ENCODE results near the gene TMEM190. TPM values are rescaled to one million over a fixed set of nuclear protein-coding genes. Genes with fewer than 3 reads are reported as not detected.

The TMEM190 gene
- total and polyA plus RNA-seq, 10 donors, result 0.20 TPM; not detected in 9

GRCh38 chr19:55382522-55383054, 6.0 kb downstream of the TMEM190 start:
- WGBS, 5 donors, result 83 to 96% (median 92%) methylated on average over 3 of the region's 3 CpGs
- Histone ChIP-seq H3K9me3 (no peaks in the 10 kb centered on the region), H3K4me3 (no peak overlapping the region), H3K27me3 (replicated peaks in 1 of 7) (peaks cover 0 to 5% (median 3%) of the 10 kb centered on the region in 7 donors), H3K36me3 (peaks cover 0 to 11% (median 8%) of the 10 kb centered on the region in 6 donors), H3K4me1 (peaks cover 24 to 40% (median 33%) of the 10 kb centered on the region in 6 donors), H3K27ac (peak overlapping the region in 1 of 8 donors; percentile 92)
- TF ChIP-seq CTCF (IDR thresholded peaks at IDR 0.05 in 8 of 11, conservative IDR thresholded peaks at IDR 0.05 in 3 of 11), result no peak
- no peak for TF ChIP-seq POLR2A (IDR thresholded peaks at IDR 0.05)
- no peak for TF ChIP-seq POLR2AphosphoS5 (IDR thresholded peaks at IDR 0.05)
- intact Hi-C loops (cut with DNase I; ENCODE audit: low total_unique reads), result no loop called here
- DNase-seq, result no peak

- DNase-seq, result peak; percentile 89
- peaks cover under 1 to 20% (median 17%) of the 10 kb centered on the region in 6 donors for H3K36me3 ChIP-seq
- H3K4me1 ChIP-seq, result peaks cover 33 to 49% (median 42%) of the 10 kb centered on the region in 6 donors
- H3K4me3 ChIP-seq, result peak overlapping the region; percentile 33 to 95 (median 80)
- H3K27me3 ChIP-seq (replicated peaks in 1 of 7), result no peaks in the 10 kb centered on the region
- intact Hi-C loops (cut with DNase I; ENCODE audit: low total_unique reads), result no loop called here
- peak; percentile 35 to 69 (median 64) for TF ChIP-seq POLR2AphosphoS5 (IDR thresholded peaks at IDR 0.05)
- TF ChIP-seq CTCF (IDR thresholded peaks at IDR 0.05 in 8 of 11, conservative IDR thresholded peaks at IDR 0.05 in 3 of 11), result peak in 4 of 11 experiments; percentile 21 to 48 (median 35)
- no peak for TF ChIP-seq POLR2A (IDR thresholded peaks at IDR 0.05)
- H3K9me3 ChIP-seq, result no peaks in the 10 kb centered on the region
- peak overlapping the region; percentile 88 to 96 (median 93) for H3K27ac ChIP-seq
- WGBS, 5 donors, result 2 to 7% (median 4%) methylated on average over 41 to 88 of the region's 88 CpGs
Measured at GRCh38 chr19:55383279-55384130, 6.9 kb downstream of the TMEM190 start.

GRCh38 chr19:55384131-55384919, 7.7 kb downstream of the TMEM190 start, which contains the start of gene TMEM238:
TMEM238 (minus strand) TSS chr19:55384292; CDS start chr19:55384259, 33 bp downstream.
- Histone ChIP-seq H3K9me3 (no peaks in the 10 kb centered on the region), H3K4me3 (peak within 1 kb of the TSS; percentile 33 to 95 (median 85)), H3K27me3 (replicated peaks in 1 of 7) (no peaks in the 10 kb centered on the region), H3K36me3 (peaks cover 4 to 29% (median 25%) of the 10 kb centered on the region in 6 donors), H3K27ac (peak within 1 kb of the TSS; percentile 88 to 96 (median 93)), H3K4me1 (peaks cover 37 to 58% (median 50%) of the 10 kb centered on the region in 6 donors)
- intact Hi-C loops (cut with DNase I; ENCODE audit: low total_unique reads), result no loop called here
- no peak for TF ChIP-seq POLR2AphosphoS5 (IDR thresholded peaks at IDR 0.05)
- TF ChIP-seq POLR2A (IDR thresholded peaks at IDR 0.05), result no peak
- TF ChIP-seq CTCF (IDR thresholded peaks at IDR 0.05 in 8 of 11, conservative IDR thresholded peaks at IDR 0.05 in 3 of 11), result no peak
- WGBS, 5 donors, result 1 to 17% (median 12%) methylated on average over 36 to 72 of the region's 72 CpGs
- peak; percentile 91 for DNase-seq
